ENCODE measurements around the gene INSYN1.
"Not testable (repeated sequence)": the region's sequence is repeated elsewhere in the genome, so short reads cannot be mapped to it uniquely, and the experiment has no call there.

The INSYN1 gene

GRCh38 chr15:73797366-73798158 lies 44.4 kb upstream of the INSYN1 start:
- no peak overlapping the region for H2AFZ ChIP-seq
- H3K79me2 ChIP-seq = no peaks in the 10 kb centered on the region
- no peak overlapping the region for H3K9ac ChIP-seq
- H3K9me3 ChIP-seq (ENCODE audit: control insufficient read depth, low read length) = no peaks in the 10 kb centered on the region
- no peak overlapping the region for H3K27ac ChIP-seq
- H3K27me3 ChIP-seq (ENCODE audit: control insufficient read depth, insufficient read depth, low read length) = no peaks in the 10 kb centered on the region
- H3K4me2 ChIP-seq (ENCODE audit: low read length) = no peak overlapping the region
- H3K4me1 ChIP-seq = no peaks in the 10 kb centered on the region
- no peak overlapping the region for H3K4me3 ChIP-seq (ENCODE audit: low read depth, low read length)
- no peak for TF ChIP-seq CTCF (IDR thresholded peaks at IDR 0.05)
- H3K36me3 ChIP-seq (ENCODE audit: control insufficient read depth, insufficient read depth, low read length) = no peaks in the 10 kb centered on the region

- H3K27ac ChIP-seq = no peak overlapping the region
- H3K36me3 ChIP-seq (ENCODE audit: control insufficient read depth, insufficient read depth, low read length) = no peaks in the 10 kb centered on the region
- TF ChIP-seq CTCF (IDR thresholded peaks at IDR 0.05) = no peak
- no peak overlapping the region for H3K4me3 ChIP-seq (ENCODE audit: low read depth, low read length)
- no peaks in the 10 kb centered on the region for H3K79me2 ChIP-seq
- no peak overlapping the region for H2AFZ ChIP-seq
- no peaks in the 10 kb centered on the region for H3K4me1 ChIP-seq
- H3K4me2 ChIP-seq (ENCODE audit: low read length) = no peak overlapping the region
- H3K9ac ChIP-seq = no peak overlapping the region
- no peaks in the 10 kb centered on the region for H3K9me3 ChIP-seq (ENCODE audit: control insufficient read depth, low read length)
- H3K27me3 ChIP-seq (ENCODE audit: control insufficient read depth, insufficient read depth, low read length) = no peaks in the 10 kb centered on the region
Measured at GRCh38 chr15:73796331-73796831, 43.2 kb upstream of the INSYN1 start.

- H3K4me3 ChIP-seq (ENCODE audit: low read depth, low read length) = no peak overlapping the region
- H3K9me3 ChIP-seq (ENCODE audit: control insufficient read depth, low read length) = no peaks in the 10 kb centered on the region
- H3K79me2 ChIP-seq = no peaks in the 10 kb centered on the region
- no peak overlapping the region for H3K4me2 ChIP-seq (ENCODE audit: low read length)
- H3K4me1 ChIP-seq = no peaks in the 10 kb centered on the region
- H2AFZ ChIP-seq = no peak overlapping the region
- H3K9ac ChIP-seq = no peak overlapping the region
- H3K27me3 ChIP-seq (ENCODE audit: control insufficient read depth, insufficient read depth, low read length) = no peaks in the 10 kb centered on the region
- no peak for TF ChIP-seq CTCF (IDR thresholded peaks at IDR 0.05)
- H3K27ac ChIP-seq = no peak overlapping the region
- no peaks in the 10 kb centered on the region for H3K36me3 ChIP-seq (ENCODE audit: control insufficient read depth, insufficient read depth, low read length)
Measured at GRCh38 chr15:73794443-73795133, 41.4 kb upstream of the INSYN1 start.

GRCh38 chr15:73792899-73793541 lies 39.9 kb upstream of the INSYN1 start:
- not testable (repeated sequence) for H3K36me3 ChIP-seq (ENCODE audit: control insufficient read depth, insufficient read depth, low read length); H3K4me3 ChIP-seq (ENCODE audit: low read depth, low read length); H3K79me2 ChIP-seq; H3K27ac ChIP-seq; H3K27me3 ChIP-seq (ENCODE audit: control insufficient read depth, insufficient read depth, low read length); H3K4me1 ChIP-seq; H2AFZ ChIP-seq; H3K9me3 ChIP-seq (ENCODE audit: control insufficient read depth, low read length); H3K9ac ChIP-seq; H3K4me2 ChIP-seq (ENCODE audit: low read length)

GRCh38 chr15:73792415-73792814 lies 39.3 kb upstream of the INSYN1 start:
- H2AFZ ChIP-seq = no peak overlapping the region

More at GRCh38 chr15:73792415-73792814, 39.3 kb upstream of the INSYN1 start:
- Histone ChIP-seq H3K36me3 (ENCODE audit: control insufficient read depth, insufficient read depth, low read length) (no peaks in the 10 kb centered on the region), H3K27ac (no peak overlapping the region), H3K9ac (no peak overlapping the region), H3K4me3 (ENCODE audit: low read depth, low read length) (no peak overlapping the region), H3K27me3 (ENCODE audit: control insufficient read depth, insufficient read depth, low read length) (no peaks in the 10 kb centered on the region), H3K9me3 (ENCODE audit: control insufficient read depth, low read length) (no peaks in the 10 kb centered on the region), H3K4me1 (no peaks in the 10 kb centered on the region), H3K4me2 (ENCODE audit: low read length) (no peak overlapping the region), H3K79me2 (no peaks in the 10 kb centered on the region)
- TF ChIP-seq CTCF (IDR thresholded peaks at IDR 0.05) = no peak

Data from parathyroid adenoma (tissue), 2 donors.